Measurements from ENCODE around the gene C1orf122. TPM values are rescaled to one million over a fixed set of nuclear protein-coding genes. Genes with fewer than 3 reads are reported as not detected.
A peak's percentile ranks its signal among the peaks of the same experiment; 100 is the strongest.

C1orf122 gene
- total RNA-seq, 2 donors from 2014 or later = 17.7 to 29.4 TPM

- Mint-ChIP-seq H3K4me3 (peak overlapping the region; percentile 38), H3K4me1 (peaks cover 29% of the 10 kb centered on the region), H3K27ac (peak overlapping the region; percentile 84), H3K36me3 (ENCODE audit: low read depth) (peaks cover 50% of the 10 kb centered on the region), H3K27me3 (no peaks in the 10 kb centered on the region), H3K9me3 (no peaks in the 10 kb centered on the region)
- ATAC-seq (replicated peaks) = no peak
Measured at GRCh38 chr1:37846647-37847339, 39.2 kb downstream of the C1orf122 start.

GRCh38 chr1:37849480-37849879 is 41.9 kb downstream of the C1orf122 start:
- Mint-ChIP-seq H3K27ac (no peak overlapping the region), H3K4me1 (peaks cover 34% of the 10 kb centered on the region), H3K36me3 (ENCODE audit: low read depth) (peaks cover 52% of the 10 kb centered on the region), H3K4me3 (no peak overlapping the region), H3K9me3 (no peaks in the 10 kb centered on the region), H3K27me3 (no peaks in the 10 kb centered on the region)
- ATAC-seq (replicated peaks) = no peak

DNA sequence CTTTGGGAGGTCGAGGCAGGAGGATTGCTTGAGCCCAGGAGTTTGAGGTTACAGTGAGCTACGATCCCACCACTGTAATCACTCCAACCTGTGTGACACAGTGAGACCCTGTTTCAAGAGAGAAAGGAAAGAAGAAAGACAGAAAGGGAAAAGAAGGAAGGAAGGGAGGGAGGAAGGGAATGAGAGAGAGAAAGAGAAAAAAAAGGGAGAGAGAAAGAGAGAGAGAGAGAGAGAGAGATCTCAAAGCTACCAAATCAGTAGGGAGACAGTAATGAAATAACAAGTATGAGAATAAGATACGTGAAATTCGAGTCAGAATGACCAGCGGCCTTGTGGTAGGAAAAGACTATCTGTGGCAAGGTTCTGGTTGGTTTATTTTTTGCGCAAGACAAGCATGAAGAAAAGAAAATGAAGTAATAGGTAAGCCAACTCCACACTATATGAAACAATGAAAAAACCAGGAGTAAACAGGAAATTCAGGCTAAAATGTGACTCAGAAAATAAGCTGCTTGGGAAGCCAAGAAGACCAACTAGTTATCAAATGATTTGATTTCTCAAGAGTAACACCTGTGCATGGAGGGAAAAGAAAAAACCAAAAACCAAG is 42.9 kb downstream of the C1orf122 start:
- peaks cover 30% of the 10 kb centered on the region for H3K4me1 Mint-ChIP-seq
- no peaks in the 10 kb centered on the region for H3K9me3 Mint-ChIP-seq
- ATAC-seq (replicated peaks) = no peak
- H3K4me3 Mint-ChIP-seq = no peak overlapping the region
- H3K27ac Mint-ChIP-seq = no peak overlapping the region
- H3K36me3 Mint-ChIP-seq (ENCODE audit: low read depth) = peaks cover 54% of the 10 kb centered on the region
- no peaks in the 10 kb centered on the region for H3K27me3 Mint-ChIP-seq

- peaks cover 54% of the 10 kb centered on the region for H3K36me3 Mint-ChIP-seq (ENCODE audit: low read depth)
- H3K27me3 Mint-ChIP-seq = no peaks in the 10 kb centered on the region
- no peak for ATAC-seq (replicated peaks)
- no peak overlapping the region for H3K4me3 Mint-ChIP-seq
- H3K27ac Mint-ChIP-seq = no peak overlapping the region
- no peaks in the 10 kb centered on the region for H3K9me3 Mint-ChIP-seq
- peaks cover 30% of the 10 kb centered on the region for H3K4me1 Mint-ChIP-seq
Measured at GRCh38 chr1:37851262-37851661, 43.7 kb downstream of the C1orf122 start.

GRCh38 chr1:37851782-37852210 is 44.2 kb downstream of the C1orf122 start:
- Mint-ChIP-seq H3K9me3 (no peaks in the 10 kb centered on the region), H3K4me3 (no peak overlapping the region), H3K27me3 (no peaks in the 10 kb centered on the region), H3K4me1 (peaks cover 24% of the 10 kb centered on the region), H3K36me3 (ENCODE audit: low read depth) (peaks cover 54% of the 10 kb centered on the region), H3K27ac (no peak overlapping the region)
- ATAC-seq (replicated peaks) = peak; percentile 53

DNA sequence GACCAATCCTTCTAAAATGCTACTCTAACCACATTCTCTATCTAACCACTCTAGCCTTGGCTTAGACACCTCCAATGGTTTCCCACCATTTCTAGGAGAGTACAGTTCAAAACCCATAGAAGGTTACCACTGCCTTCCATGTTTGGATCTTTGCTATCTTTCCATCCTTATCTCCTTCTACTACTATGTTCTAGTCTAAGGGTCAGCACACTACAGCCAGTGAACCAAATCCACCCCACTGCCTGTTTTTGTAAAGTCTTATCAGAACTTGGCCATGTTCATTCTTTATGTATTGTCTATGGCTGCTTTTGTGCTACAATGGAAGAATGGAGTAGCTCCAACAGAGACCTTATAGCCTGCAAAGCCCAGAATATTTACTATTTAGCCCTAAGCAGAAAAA is 45.6 kb downstream of the C1orf122 start:
- no peak for ATAC-seq (replicated peaks)
- no peaks in the 10 kb centered on the region for H3K9me3 Mint-ChIP-seq
- peak overlapping the region; percentile 16 for H3K27ac Mint-ChIP-seq
- peaks cover 27% of the 10 kb centered on the region for H3K4me1 Mint-ChIP-seq
- H3K27me3 Mint-ChIP-seq = no peaks in the 10 kb centered on the region
- peaks cover 59% of the 10 kb centered on the region for H3K36me3 Mint-ChIP-seq (ENCODE audit: low read depth)
- peak overlapping the region; percentile 1 for H3K4me3 Mint-ChIP-seq

GRCh38 chr1:37854406-37854805 is 46.8 kb downstream of the C1orf122 start:
- Mint-ChIP-seq H3K27ac (no peak overlapping the region), H3K4me1 (peaks cover 30% of the 10 kb centered on the region), H3K36me3 (ENCODE audit: low read depth) (peaks cover 56% of the 10 kb centered on the region), H3K27me3 (no peaks in the 10 kb centered on the region), H3K9me3 (no peaks in the 10 kb centered on the region), H3K4me3 (no peak overlapping the region)
- no peak for ATAC-seq (replicated peaks)

Other genes starting within 250 kb of the C1orf122 start
- 10 to 100 TPM; 48.8 to 76.6 TPM for gene GNL2, start 211.9 kb upstream of the C1orf122 start, total RNA-seq
- not detected for gene RSPO1, start 172.9 kb upstream of the C1orf122 start, total RNA-seq
- 10 to 100 TPM; 51.2 to 67.5 TPM for gene CDCA8, start 115.3 kb upstream of the C1orf122 start, total RNA-seq
- gene EPHA10, start 42.7 kb upstream of the C1orf122 start, total RNA-seq = 1 to 10 TPM; 1.4 to 1.7 TPM
- 1 to 10 TPM; 3.0 to 5.2 TPM for gene MANEAL, start 13.9 kb upstream of the C1orf122 start, total RNA-seq
- gene YRDC, start 418 bp downstream of the C1orf122 start, total RNA-seq = 10 to 100 TPM; 20.1 to 48.3 TPM
- gene MTF1, start 51.8 kb downstream of the C1orf122 start, total RNA-seq = 10 to 100 TPM; 23.5 to 27.2 TPM
- gene INPP5B, start 139.3 kb downstream of the C1orf122 start, total RNA-seq = 10 to 100 TPM; 21.6 to 26.9 TPM
- gene SF3A3, start 182.2 kb downstream of the C1orf122 start, total RNA-seq = 100 to 1,000 TPM in 1 of 2 donors, 10 to 100 TPM in 1; 77.5 to 129 TPM
- 10 to 100 TPM in 1 of 2 donors, 1 to 10 TPM in 1; 8.6 to 15.5 TPM for gene FHL3, start 197.7 kb downstream of the C1orf122 start, total RNA-seq
- 10 to 100 TPM; 41.1 to 60.8 TPM for gene UTP11, start 204.9 kb downstream of the C1orf122 start, total RNA-seq
- under 1 TPM; 0.11 TPM for gene POU3F1, start 239.0 kb downstream of the C1orf122 start, total RNA-seq

Data from activated T-helper 17 cell treated with anti-CD3 and anti-CD28 coated beads, Interleukin-2, amount 50 U/mL, for 72 hours (primary cell).